SU-DHL-6 (cell line): Measurements from ENCODE around the gene ACAA2.

Experiments
- H2AFZ ChIP-seq: fragments of 200-600 bp; sonication (generic); 2 replicates; pipeline ENCODE4 v1.6.1; 2014; ENCODE audit warnings: low read depth, mild to moderate bottlenecking, moderate library complexity, mixed read lengths, antibody characterized with exemption, low read length; ENCODE audit not compliant: severe bottlenecking
- H3F3A ChIP-seq: fragments of 200-600 bp; shearing (Covaris generic); 2 replicates; pipeline ENCODE4 v1.6.0; 2016; ENCODE audit warnings: antibody characterized with exemption, mild to moderate bottlenecking; ENCODE audit not compliant: insufficient read depth
- H3K27ac ChIP-seq: fragments of 200-600 bp; sonication (generic); 2 replicates; pipeline ENCODE4 v1.5.1; 2016; ENCODE audit warnings: low read depth, mild to moderate bottlenecking, low read length, moderate library complexity, mixed read lengths
- H3K27me3 ChIP-seq: fragments of 200-600 bp; sonication (generic), shearing (Covaris generic); 2 replicates; pipeline ENCODE4 v1.6.0; 2014; ENCODE audit warnings: mild to moderate bottlenecking, low read length
- H3K36me3 ChIP-seq: fragments of 200-600 bp; sonication (generic); 2 replicates; pipeline ENCODE4 v1.6.1; 2014; ENCODE audit warnings: mild to moderate bottlenecking, low read length, mixed read lengths
- H3K4me2 ChIP-seq: fragments of 300-600, 200-600 bp; shearing (Covaris generic), sonication (generic); 2 replicates; pipeline ENCODE4 v1.6.0; 2014; ENCODE audit warnings: low read length, low read depth, mild to moderate bottlenecking; ENCODE audit not compliant: poor library complexity, severe bottlenecking
- H3K4me3 ChIP-seq: fragments of 200-600 bp; sonication (generic); 2 replicates; pipeline ENCODE4 v1.5.1; 2014; ENCODE audit warnings: antibody characterized with exemption, low read length, mild to moderate bottlenecking, mixed read lengths; ENCODE audit not compliant: insufficient read depth, poor library complexity, severe bottlenecking
- H3K79me2 ChIP-seq: fragments of 200-600 bp; sonication (generic); 2 replicates; pipeline ENCODE4 v1.6.1; 2014; ENCODE audit warnings: mild to moderate bottlenecking, low read length, moderate library complexity; ENCODE audit not compliant: insufficient read depth
- H3K9ac ChIP-seq: fragments of 200-600 bp; sonication (generic); 2 replicates; pipeline ENCODE4 v1.7.0; 2014; ENCODE audit warnings: mild to moderate bottlenecking, low read length
- H3K9me2 ChIP-seq: fragments of 200-600 bp; sonication (generic); replicated peaks from 2 replicates; pipeline ENCODE4 v1.6.1; 2014; ENCODE audit warnings: low read length; ENCODE audit not compliant: insufficient read depth
- H3K9me3 ChIP-seq: fragments of 200-600 bp; sonication (generic); 2 replicates; pipeline ENCODE4 v1.6.1; 2014; ENCODE audit warnings: low read length, mixed read lengths; ENCODE audit not compliant: insufficient read depth
- H4K20me1 ChIP-seq: fragments of 200-600 bp; sonication (generic); 2 replicates; pipeline ENCODE4 v1.6.1; 2014; ENCODE audit warnings: low read depth, mild to moderate bottlenecking, antibody characterized with exemption, low read length, moderate library complexity, mixed read lengths
- EZH2phosphoT487 ChIP-seq: fragments of 200-600 bp; sonication (generic), shearing (Covaris generic); conservative IDR thresholded peaks from 2 replicates; pipeline ENCODE4 v1.6.1; 2018; ENCODE audit warnings: mild to moderate bottlenecking, antibody characterized with exemption, low read length, moderate library complexity, mixed read lengths
- TF ChIP-seq, protein P1 (sequence below): fragments of 200-600 bp; sonication (generic); IDR thresholded peaks from one replicate; pipeline ENCODE4 v1.5.1; 2017; ENCODE audit warnings: antibody characterized with exemption, mild to moderate bottlenecking, low read length, moderate library complexity; ENCODE audit not compliant: insufficient read depth, poor library complexity, severe bottlenecking

The ACAA2 gene

DNA sequence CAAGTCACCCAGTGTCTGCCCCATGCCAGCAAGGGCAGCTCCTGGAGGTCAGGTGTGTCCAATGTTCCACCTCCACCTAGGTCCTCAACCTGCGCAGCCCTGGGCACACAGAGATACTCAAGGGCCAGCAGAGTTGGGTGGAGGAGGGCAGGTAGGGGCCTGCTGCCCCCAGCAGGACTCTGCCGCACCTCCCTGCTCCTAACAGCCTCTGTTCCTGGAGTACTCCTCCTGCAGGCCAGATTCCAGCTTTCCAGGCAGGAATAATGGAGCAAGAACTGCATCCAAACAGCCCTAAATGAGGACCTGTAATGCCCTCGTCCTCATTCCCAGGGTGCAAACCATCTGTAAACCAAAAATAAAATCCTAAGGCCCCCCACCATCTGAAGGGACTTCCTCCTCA is 44.4 kb upstream of the ACAA2 start:
- H2AFZ ChIP-seq = no peak overlapping the region
- no peaks in the 10 kb centered on the region for H3K27me3 ChIP-seq
- no peaks in the 10 kb centered on the region for H3K36me3 ChIP-seq
- H3K79me2 ChIP-seq = no peaks in the 10 kb centered on the region
- H3K4me2 ChIP-seq = no peak overlapping the region
- H3K9ac ChIP-seq = no peak overlapping the region
- H3K9me3 ChIP-seq = no peaks in the 10 kb centered on the region
- H4K20me1 ChIP-seq = no peaks in the 10 kb centered on the region
- H3F3A ChIP-seq = no peaks in the 10 kb centered on the region
- no peak overlapping the region for H3K4me3 ChIP-seq
- no peak overlapping the region for H3K27ac ChIP-seq
- TF ChIP-seq, protein P1, sequence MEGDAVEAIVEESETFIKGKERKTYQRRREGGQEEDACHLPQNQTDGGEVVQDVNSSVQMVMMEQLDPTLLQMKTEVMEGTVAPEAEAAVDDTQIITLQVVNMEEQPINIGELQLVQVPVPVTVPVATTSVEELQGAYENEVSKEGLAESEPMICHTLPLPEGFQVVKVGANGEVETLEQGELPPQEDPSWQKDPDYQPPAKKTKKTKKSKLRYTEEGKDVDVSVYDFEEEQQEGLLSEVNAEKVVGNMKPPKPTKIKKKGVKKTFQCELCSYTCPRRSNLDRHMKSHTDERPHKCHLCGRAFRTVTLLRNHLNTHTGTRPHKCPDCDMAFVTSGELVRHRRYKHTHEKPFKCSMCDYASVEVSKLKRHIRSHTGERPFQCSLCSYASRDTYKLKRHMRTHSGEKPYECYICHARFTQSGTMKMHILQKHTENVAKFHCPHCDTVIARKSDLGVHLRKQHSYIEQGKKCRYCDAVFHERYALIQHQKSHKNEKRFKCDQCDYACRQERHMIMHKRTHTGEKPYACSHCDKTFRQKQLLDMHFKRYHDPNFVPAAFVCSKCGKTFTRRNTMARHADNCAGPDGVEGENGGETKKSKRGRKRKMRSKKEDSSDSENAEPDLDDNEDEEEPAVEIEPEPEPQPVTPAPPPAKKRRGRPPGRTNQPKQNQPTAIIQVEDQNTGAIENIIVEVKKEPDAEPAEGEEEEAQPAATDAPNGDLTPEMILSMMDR = no peak
- TF ChIP-seq EZH2phosphoT487 = no peak
- H3K9me2 ChIP-seq = no peaks in the 10 kb centered on the region

DNA sequence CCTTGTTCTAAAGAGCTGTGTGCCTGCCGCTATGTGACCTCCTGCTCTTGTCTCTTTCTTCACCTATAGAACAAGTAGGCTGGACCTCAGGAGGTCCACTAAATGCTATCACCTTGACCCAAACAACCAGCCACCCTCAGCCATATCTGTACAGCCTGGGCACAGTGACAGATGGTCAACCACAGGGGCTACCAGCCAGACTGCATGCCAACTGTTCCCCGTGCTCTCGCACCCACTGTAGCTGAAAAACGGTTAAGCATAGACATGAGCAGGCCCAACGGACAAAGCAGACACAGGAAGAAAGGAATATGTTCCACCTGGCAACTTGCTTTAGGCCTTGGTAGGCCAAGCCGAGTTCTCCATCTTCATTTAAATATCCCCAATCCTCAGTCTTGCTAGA is 43.2 kb upstream of the ACAA2 start:
- no peaks in the 10 kb centered on the region for H4K20me1 ChIP-seq
- TF ChIP-seq EZH2phosphoT487 = no peak
- TF ChIP-seq, protein P1 = no peak
- H3K9me3 ChIP-seq = no peaks in the 10 kb centered on the region
- no peaks in the 10 kb centered on the region for H3F3A ChIP-seq
- no peaks in the 10 kb centered on the region for H3K79me2 ChIP-seq
- no peak overlapping the region for H3K27ac ChIP-seq
- H3K9ac ChIP-seq = no peak overlapping the region
- H3K9me2 ChIP-seq = no peaks in the 10 kb centered on the region
- H3K36me3 ChIP-seq = no peaks in the 10 kb centered on the region
- H3K4me3 ChIP-seq = no peak overlapping the region
- H3K4me2 ChIP-seq = no peak overlapping the region
- H2AFZ ChIP-seq = no peak overlapping the region
- H3K27me3 ChIP-seq = no peaks in the 10 kb centered on the region

DNA sequence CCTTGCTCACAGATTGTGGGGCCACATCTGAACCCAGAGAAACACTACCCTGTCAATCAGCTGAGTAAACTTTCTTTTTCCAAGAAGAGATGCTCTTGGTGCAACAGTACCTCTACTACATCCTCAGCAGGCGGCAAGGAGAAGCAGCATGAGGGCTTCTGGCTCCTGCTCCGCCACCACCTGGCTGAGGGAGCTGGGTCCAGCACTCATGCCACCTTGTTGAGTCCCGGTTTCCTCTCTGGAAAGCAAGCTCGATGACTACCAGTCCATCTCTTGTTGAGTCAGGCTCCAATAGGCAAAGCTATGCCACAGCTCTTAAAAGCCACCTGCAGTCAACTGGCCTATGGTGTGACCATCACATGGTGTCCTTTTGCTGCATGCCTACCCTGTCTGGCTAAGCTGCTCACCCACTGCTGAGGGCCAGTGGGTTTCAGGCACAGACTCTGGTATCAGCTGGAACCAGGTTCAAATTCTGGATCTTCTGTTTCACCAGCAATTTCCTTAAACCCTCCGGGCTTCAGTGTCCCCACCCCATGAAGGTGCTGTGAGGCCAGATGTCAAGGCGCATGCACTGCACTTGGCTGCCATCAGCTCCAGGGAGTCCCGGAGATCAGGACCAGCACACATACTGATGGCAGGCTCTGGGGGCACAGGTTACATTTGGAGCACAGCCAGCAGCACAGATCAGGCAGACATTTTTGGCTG is 42.5 kb upstream of the ACAA2 start:
- H2AFZ ChIP-seq = no peak overlapping the region

More for the DNA sequence above, 42.5 kb upstream of the ACAA2 start:
- TF ChIP-seq, protein P1 = no peak
- no peak for TF ChIP-seq EZH2phosphoT487
- no peaks in the 10 kb centered on the region for H3K27me3 ChIP-seq
- no peaks in the 10 kb centered on the region for H3K79me2 ChIP-seq
- H3K9me3 ChIP-seq = no peaks in the 10 kb centered on the region
- no peak overlapping the region for H3K4me3 ChIP-seq
- H3K36me3 ChIP-seq = no peaks in the 10 kb centered on the region
- H3F3A ChIP-seq = no peaks in the 10 kb centered on the region
- H3K9ac ChIP-seq = no peak overlapping the region
- no peak overlapping the region for H3K4me2 ChIP-seq
- no peaks in the 10 kb centered on the region for H3K9me2 ChIP-seq
- no peak overlapping the region for H3K27ac ChIP-seq
- no peaks in the 10 kb centered on the region for H4K20me1 ChIP-seq
